OCI-LY3 (cell line): ENCODE data around the gene EPHA2.

Experiments used
- H2AFZ ChIP-seq: fragments of 200-600, 300-600 bp; shearing (Covaris generic); 2 replicates; pipeline ENCODE4 v1.6.0; 2014; ENCODE audit warnings: antibody characterized with exemption, low read depth, low read length
- H3K27ac ChIP-seq: fragments of 200-600, 300-600 bp; sonication (generic); 2 replicates; pipeline ENCODE4 v1.5.1; 2014; ENCODE audit warnings: mild to moderate bottlenecking, low read length, moderate library complexity, mixed read lengths
- H3K27me3 ChIP-seq: fragments of 200-600, 300-600 bp; sonication (generic); 2 replicates; pipeline ENCODE4 v1.6.1; 2014; ENCODE audit warnings: low read depth, low read length, mixed read lengths
- H3K36me3 ChIP-seq: fragments of 200-600, 300-600 bp; sonication (generic); replicated peaks from 2 replicates; pipeline ENCODE3; 2014; ENCODE audit warnings: low read depth, low read length, mixed read lengths
- H3K4me1 ChIP-seq: fragments of 300-600, 200-600 bp; sonication (generic); 2 replicates; pipeline ENCODE4 v1.6.1; 2014; ENCODE audit warnings: low read length, mixed read lengths
- H3K4me2 ChIP-seq: fragments of 200-600, 300-600 bp; sonication (generic); 2 replicates; pipeline ENCODE4 v1.6.1; 2014; ENCODE audit warnings: low read length, mixed read lengths
- H3K4me3 ChIP-seq: fragments of 300-600, 200-600 bp; sonication (generic); 2 replicates; pipeline ENCODE4 v1.5.1; 2014; ENCODE audit warnings: antibody characterized with exemption, mild to moderate bottlenecking, low read length, moderate library complexity
- H3K79me2 ChIP-seq: fragments of 300-600, 200-600 bp; shearing (Covaris generic); 2 replicates; pipeline ENCODE4 v1.6.1; 2014; ENCODE audit warnings: mild to moderate bottlenecking, low read length, mixed read lengths
- H3K9ac ChIP-seq: fragments of 300-600, 200-600 bp; shearing (Covaris generic); 2 replicates; pipeline ENCODE4 v1.6.0; 2014; ENCODE audit warnings: mild to moderate bottlenecking, low read length, moderate library complexity
- H3K9me3 ChIP-seq: fragments of 200-600, 300-600 bp; shearing (Covaris generic); 2 replicates; pipeline ENCODE4 v1.6.1; 2014; ENCODE audit warnings: low read length, mixed read lengths; ENCODE audit not compliant: insufficient read depth
- H4K20me1 ChIP-seq: fragments of 200-600, 300-600 bp; sonication (generic); 2 replicates; pipeline ENCODE4 v1.6.1; 2016; ENCODE audit warnings: low read length, mixed read lengths; ENCODE audit not compliant: insufficient read depth
- CTCF ChIP-seq: fragments of 200-600, 300-600 bp; sonication (generic); IDR thresholded peaks from 2 replicates; pipeline ENCODE4 v1.5.1; 2014; ENCODE audit warnings: antibody characterized with exemption, low read length, low read depth
- EZH2phosphoT487 ChIP-seq: fragments of 200-600 bp; shearing (Covaris generic); IDR thresholded peaks from 2 replicates; pipeline ENCODE4 v1.6.1; 2018; ENCODE audit warnings: antibody characterized with exemption, mixed run types, low read depth

The EPHA2 gene

GRCh38 chr1:16142383-16142995, 13.4 kb downstream of the EPHA2 start:
- H3K4me2 ChIP-seq: no peak overlapping the region
- no peaks in the 10 kb centered on the region for H3K27me3 ChIP-seq
- no peaks in the 10 kb centered on the region for H4K20me1 ChIP-seq
- H3K27ac ChIP-seq: no peak overlapping the region
- no peaks in the 10 kb centered on the region for H3K9me3 ChIP-seq
- H3K79me2 ChIP-seq: no peaks in the 10 kb centered on the region
- no peaks in the 10 kb centered on the region for H3K36me3 ChIP-seq
- TF ChIP-seq CTCF (no peak), EZH2phosphoT487 (no peak)
- H2AFZ ChIP-seq: no peak overlapping the region
- no peak overlapping the region for H3K9ac ChIP-seq
- no peak overlapping the region for H3K4me3 ChIP-seq
- H3K4me1 ChIP-seq: peaks cover 29% of the 10 kb centered on the region

GRCh38 chr1:16141573-16142336, 14.1 kb downstream of the EPHA2 start:
- H3K4me3 ChIP-seq: peak overlapping the region; percentile 18; the same call in 1 of the 2 replicates
- H3K79me2 ChIP-seq: no peaks in the 10 kb centered on the region
- peak overlapping the region; percentile 45 for H3K4me2 ChIP-seq
- TF ChIP-seq CTCF (no peak), EZH2phosphoT487 (no peak)
- H4K20me1 ChIP-seq: no peaks in the 10 kb centered on the region
- no peak overlapping the region; the same call in 1 of the 2 replicates for H3K9ac ChIP-seq
- no peaks in the 10 kb centered on the region for H3K9me3 ChIP-seq
- no peak overlapping the region; the same call in 1 of the 2 replicates for H3K27ac ChIP-seq
- H3K27me3 ChIP-seq: no peaks in the 10 kb centered on the region
- H3K36me3 ChIP-seq: no peaks in the 10 kb centered on the region
- H2AFZ ChIP-seq: peak overlapping the region; percentile 77
- peaks cover 29% of the 10 kb centered on the region for H3K4me1 ChIP-seq

- peaks cover 23% of the 10 kb centered on the region for H3K4me1 ChIP-seq
- H3K9ac ChIP-seq: no peak overlapping the region
These were observed 15.7 kb downstream of the EPHA2 start for GRCh38 chr1:16140068-16140596.

More at GRCh38 chr1:16140068-16140596, 15.7 kb downstream of the EPHA2 start:
- Histone ChIP-seq H3K36me3 (no peaks in the 10 kb centered on the region), H3K4me2 (no peak overlapping the region), H4K20me1 (no peaks in the 10 kb centered on the region), H3K27ac (no peak overlapping the region), H3K27me3 (no peaks in the 10 kb centered on the region), H2AFZ (no peak overlapping the region), H3K79me2 (no peaks in the 10 kb centered on the region), H3K9me3 (no peaks in the 10 kb centered on the region), H3K4me3 (no peak overlapping the region)
- no peak for TF ChIP-seq EZH2phosphoT487
- TF ChIP-seq CTCF: no peak
